Kasumi-1 (cell line): Measurements from ENCODE around the gene TMEM8B.

Experiments used
- DNase-seq, 2 experiments: peaks; one replicate each; lab custom pipeline; 2025; lab: John Stamatoyannopoulos, UW

TMEM8B gene

DNA sequence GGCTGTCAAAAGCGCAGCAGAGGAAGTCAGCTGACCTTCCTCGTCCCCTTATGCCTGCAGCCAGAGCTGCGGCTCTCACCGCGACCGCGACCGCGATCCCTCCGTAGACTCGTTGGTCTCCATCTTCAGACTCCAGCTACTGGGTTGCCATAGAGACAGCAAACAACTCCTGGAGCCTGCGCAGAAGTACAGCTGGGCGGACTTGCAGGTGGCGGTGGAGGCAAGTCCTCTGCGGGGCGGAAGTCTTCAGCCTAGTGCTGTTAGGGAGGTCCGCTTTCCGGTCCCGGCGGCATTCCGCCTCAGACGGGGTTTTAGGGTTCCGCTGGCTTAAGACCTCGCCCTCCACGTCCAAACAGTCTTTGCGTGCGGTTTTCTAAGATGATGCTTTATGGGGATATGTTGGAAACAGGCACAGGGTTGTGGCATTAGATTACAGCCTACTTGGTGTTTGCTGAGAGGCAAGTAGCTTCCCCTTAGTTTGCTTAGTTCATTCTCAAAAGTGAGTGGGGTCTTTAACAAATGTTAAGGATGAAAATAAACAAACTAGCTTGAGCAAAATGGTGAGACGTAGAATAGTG, 16.9 kb upstream of the TMEM8B start, which contains the start of gene SPAG8:
Gene SPAG8, minus strand, starts transcription at position 238 of the 578 bp plus-strand sequence. Its CDS starts 115 bp downstream, at position 123.
- DNase-seq, result peak; percentile 97 to 98

DNA sequence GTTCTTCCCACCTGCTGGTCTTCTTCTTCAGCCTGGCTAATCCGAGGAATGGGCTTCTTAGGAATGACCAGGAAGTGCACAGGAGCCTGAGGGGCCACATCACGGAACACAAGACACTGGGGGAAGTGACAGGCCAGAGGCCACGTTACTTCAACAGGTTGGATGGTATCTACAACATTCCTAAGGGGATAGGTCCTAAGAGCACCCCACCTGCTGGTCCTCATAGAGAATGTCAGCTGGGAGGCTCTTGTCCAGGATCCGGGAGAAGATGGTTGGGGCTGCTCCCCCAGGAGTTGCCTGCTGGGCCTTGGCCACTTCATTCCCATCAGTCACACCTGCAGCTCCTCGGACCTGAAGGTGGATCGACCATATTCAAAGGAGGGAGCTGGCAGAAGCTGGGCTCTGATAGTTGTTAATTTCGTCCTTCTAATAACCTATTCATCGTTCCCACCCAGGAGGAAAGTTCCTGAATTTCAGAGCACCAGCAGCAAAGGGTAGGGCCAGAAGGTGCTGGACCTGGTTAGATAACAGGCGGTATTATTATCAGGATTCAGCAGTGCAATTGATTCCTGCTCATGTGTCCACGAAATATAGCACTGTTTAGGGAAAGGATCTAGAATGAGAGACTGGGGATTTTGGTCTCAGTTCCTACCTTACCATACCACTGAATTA, 15.5 kb upstream of the TMEM8B start:
- DNase-seq, result no peak

GRCh38 chr9:35814106-35814840, 14.8 kb upstream of the TMEM8B start:
- peak; percentile 41 to 51 for DNase-seq

DNA sequence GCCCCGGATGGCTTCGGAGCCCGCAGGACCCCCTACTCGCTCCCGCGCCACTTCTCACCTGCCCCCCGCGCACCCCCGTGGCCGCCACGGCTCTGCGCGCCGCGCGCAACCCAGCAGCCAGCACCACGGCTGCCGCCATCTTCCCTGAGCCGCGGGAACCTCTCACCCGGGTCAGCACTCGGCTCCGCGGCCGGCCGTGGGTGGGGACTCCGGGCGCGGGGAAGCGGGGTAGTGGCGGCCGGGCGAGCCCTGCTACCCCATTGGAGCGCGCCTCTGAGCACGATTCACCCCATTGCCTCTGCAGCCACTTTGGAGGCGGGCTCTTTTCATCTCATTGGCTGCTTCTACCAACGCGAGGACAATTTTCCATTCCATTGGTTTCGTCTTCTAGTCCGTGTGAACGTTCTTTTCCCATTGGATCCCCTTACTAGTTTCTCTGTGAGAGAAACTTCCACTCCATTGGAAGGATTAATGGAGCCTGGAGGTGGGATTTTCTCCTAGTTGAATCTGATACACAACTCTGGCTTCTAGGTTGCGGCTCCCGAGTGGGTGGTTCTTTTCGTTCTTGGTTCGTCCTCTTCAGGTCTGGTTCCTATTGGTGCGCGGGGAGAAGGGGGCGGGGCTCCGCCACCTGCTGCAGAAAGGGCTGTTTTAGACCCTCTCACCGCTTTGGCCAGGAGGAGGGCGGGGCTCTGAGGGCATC, 14.0 kb upstream of the TMEM8B start, which contains the start of gene HINT2:
Gene HINT2, minus strand, starts transcription at position 202 of the 703 bp plus-strand sequence. Its CDS starts 63 bp downstream, at position 139.
- DNase-seq, result peak; percentile 98 to 100

DNA sequence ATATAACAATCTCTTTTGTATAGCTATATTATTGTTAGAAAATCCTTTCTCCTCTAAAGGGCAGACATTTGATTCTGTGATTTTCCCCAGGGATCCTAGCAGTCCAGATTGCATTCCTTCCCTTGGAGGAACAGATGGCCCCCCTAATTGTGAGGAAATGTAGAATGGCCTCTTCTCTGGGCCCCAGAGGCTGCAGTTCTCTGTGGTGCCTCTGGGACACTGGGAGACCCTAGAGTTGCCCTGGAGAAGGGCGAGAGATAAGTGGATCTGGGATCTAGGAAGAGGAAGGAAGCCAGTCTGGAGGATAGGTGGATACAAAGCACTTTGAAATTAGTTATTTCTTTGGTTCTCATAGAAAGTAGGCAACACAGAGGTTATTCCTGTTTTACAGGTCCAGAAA, 12.3 kb upstream of the TMEM8B start:
- DNase-seq, result peak in 1 of 2 experiments; percentile 34

DNA sequence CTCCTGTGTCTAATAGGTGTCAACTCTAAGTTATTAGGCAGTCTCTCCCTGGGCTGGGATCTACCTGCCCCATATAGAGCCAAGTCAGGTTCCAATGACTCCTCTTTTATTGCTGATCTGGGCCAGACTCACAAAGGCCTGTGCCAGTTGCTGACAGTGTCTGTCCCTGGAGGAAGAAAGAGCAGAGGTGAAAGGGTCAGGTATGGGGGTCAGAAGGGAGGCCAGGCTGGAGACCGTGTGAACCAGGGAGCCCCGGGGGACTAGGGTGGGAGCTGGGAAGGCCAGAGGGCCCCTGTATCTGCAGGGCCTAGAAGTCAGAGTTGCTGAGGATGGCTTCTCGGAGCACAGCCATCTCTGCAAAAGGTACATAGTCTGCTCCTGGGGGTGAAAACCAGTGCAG, 10.7 kb upstream of the TMEM8B start:
- DNase-seq, result no peak

DNA sequence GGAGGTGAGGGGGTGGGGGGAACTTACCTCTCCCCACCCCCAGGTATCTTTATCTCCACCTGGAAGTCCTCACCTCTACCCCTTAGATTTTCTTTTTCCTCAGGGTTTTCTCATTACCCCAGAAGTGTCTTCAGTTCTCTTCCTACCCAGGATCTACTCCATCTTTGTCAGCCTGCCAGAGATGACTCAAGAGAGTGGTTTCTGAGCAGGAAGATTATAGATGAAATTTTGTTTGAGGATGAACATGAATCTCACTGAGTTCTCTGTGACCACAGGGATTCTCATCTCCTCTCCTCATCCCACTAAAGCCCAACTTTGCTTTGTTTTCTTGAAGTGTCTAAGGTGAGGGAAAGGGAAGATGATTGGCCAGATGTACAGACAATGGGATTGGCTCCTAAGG, 9.0 kb upstream of the TMEM8B start:
- DNase-seq, result no peak

DNA sequence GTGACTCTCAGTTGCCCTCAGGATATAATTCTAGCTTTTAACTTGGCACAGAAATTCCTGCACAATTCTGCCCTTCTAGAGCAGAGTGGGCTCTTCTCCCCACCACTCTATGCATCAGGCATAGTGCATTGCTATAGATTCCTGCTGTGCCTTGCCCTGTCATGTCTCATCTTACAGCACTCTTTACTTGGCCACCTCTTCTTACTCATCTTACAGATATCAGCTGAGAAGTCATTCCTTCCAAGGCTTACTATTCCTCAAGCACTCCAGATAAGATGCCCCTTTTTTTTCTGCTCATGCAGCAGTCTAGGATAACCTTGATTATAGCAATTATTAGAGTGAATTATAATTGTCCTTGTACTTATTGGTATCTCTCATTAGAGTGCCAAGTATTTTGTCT, 6.1 kb upstream of the TMEM8B start:
- no peak for DNase-seq

GRCh38 chr9:35826071-35826701, 2.8 kb upstream of the TMEM8B start:
- peak; percentile 81 to 83 for DNase-seq

- no peak for DNase-seq
Measured at GRCh38 chr9:35827486-35827885, 1.5 kb upstream of the TMEM8B start.

DNA sequence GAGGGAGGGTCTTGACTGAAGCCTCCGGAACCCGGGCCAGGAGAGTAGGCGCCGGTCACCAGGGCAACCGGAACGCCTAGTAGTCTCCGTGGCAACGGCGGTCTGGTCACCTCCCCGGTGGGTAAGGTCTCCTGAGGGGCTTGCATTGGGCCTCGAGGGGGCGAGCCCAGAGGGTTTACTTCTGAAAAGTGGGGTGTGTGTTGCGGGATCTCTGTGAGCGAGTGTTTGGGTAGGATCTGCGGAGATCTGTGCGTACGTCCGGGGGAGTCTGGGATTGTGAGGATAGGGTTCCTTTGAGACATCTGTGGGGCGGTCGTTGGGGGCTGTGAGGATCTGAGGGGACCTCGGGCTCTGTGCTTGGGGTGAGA, 328 bp upstream of the TMEM8B start, which contains the start of gene FAM221B:
Gene FAM221B, minus strand, starts transcription at position 17 of the 368 bp plus-strand sequence. CDS start 2,571 bp downstream, outside the sequence.
- DNase-seq, result no peak

GRCh38 chr9:35829764-35830096, 702 bp downstream of the TMEM8B start:
- DNase-seq, result no peak

DNA sequence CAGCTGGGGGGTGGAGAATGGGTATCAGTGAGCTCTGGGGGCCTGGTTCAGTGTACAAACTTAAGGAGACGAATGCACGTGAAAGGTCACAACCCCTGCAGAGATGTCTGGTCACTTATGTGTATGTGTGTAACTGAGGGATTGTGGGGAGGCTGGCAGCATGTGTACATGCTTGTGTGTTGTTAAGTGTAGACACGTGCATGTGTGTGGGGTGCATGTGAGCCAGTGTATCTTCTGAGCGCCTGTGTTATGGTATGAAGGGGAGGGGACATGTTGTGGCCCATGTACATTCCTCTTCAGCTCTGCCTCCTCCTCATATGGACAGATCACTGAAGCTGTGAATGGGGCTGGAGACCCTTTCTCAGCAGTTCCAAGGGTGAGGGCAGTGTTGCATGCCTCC, 2.0 kb downstream of the TMEM8B start:
- DNase-seq, result no peak

GRCh38 chr9:35832814-35833213, 3.8 kb downstream of the TMEM8B start:
- DNase-seq, result no peak

- no peak for DNase-seq
Measured at GRCh38 chr9:35834260-35835215, 5.5 kb downstream of the TMEM8B start.

- DNase-seq, result peak in 1 of 2 experiments; percentile 26
Measured at GRCh38 chr9:35835216-35835632, 6.2 kb downstream of the TMEM8B start.

GRCh38 chr9:35835766-35836165, 6.7 kb downstream of the TMEM8B start:
- DNase-seq, result no peak

GRCh38 chr9:35836595-35836994, 7.6 kb downstream of the TMEM8B start:
- DNase-seq, result no peak

DNA sequence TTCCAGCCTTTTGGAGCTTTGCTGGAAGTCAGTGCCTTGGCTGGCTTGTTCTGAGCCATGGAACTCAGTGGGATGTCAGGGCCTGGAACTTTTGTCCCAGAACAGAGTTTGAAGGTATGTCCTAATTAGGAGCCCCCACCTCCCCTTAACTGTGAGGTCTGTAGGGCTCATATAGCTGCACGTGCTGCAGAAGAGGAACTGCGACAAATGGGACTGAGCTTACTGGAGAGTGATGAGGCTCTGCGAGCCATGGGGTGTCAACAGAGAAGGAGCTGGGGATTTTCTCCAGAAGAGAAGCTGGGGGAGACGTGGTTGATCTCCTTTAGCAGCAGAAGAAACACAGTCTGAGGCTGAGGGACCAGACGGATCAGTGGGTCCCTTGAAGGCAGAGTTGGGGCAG, 10.9 kb downstream of the TMEM8B start:
- no peak for DNase-seq

- DNase-seq, result no peak
Measured at GRCh38 chr9:35840881-35841644, 12.0 kb downstream of the TMEM8B start.
